ENCODE data around the gene FAM20C. TPM values are rescaled to one million over a fixed set of nuclear protein-coding genes. Genes with fewer than 3 reads are reported as not detected.

FAM20C gene
- total RNA-seq, 1 donor from 2014 or later, result 22.1 TPM

GRCh38 chr7:218896-219580 lies 26.7 kb downstream of the FAM20C start:
- DNase-seq (ENCODE audit: extremely low spot score in 2 of 2), result no peak
- TF ChIP-seq POLR2AphosphoS5 (IDR thresholded peaks at IDR 0.05; ENCODE audit: insufficient read depth in 1 of 2, low read depth in 1 of 2), result no peak
- no peak for TF ChIP-seq POLR2A (IDR thresholded peaks at IDR 0.05)
- TF ChIP-seq, protein P1, sequence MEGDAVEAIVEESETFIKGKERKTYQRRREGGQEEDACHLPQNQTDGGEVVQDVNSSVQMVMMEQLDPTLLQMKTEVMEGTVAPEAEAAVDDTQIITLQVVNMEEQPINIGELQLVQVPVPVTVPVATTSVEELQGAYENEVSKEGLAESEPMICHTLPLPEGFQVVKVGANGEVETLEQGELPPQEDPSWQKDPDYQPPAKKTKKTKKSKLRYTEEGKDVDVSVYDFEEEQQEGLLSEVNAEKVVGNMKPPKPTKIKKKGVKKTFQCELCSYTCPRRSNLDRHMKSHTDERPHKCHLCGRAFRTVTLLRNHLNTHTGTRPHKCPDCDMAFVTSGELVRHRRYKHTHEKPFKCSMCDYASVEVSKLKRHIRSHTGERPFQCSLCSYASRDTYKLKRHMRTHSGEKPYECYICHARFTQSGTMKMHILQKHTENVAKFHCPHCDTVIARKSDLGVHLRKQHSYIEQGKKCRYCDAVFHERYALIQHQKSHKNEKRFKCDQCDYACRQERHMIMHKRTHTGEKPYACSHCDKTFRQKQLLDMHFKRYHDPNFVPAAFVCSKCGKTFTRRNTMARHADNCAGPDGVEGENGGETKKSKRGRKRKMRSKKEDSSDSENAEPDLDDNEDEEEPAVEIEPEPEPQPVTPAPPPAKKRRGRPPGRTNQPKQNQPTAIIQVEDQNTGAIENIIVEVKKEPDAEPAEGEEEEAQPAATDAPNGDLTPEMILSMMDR (IDR thresholded peaks at IDR 0.05), result no peak
- H3K36me3 ChIP-seq, result no peaks in the 10 kb centered on the region
- intact Hi-C loops (cut with DNase I), result no loop called here
- H3K4me1 ChIP-seq, result peaks cover 8% of the 10 kb centered on the region
- H3K9me3 ChIP-seq, result no peaks in the 10 kb centered on the region
- no peak overlapping the region for H3K27ac ChIP-seq
- H3K27me3 ChIP-seq, result no peaks in the 10 kb centered on the region
- H3K4me3 ChIP-seq, result no peak overlapping the region

DNA sequence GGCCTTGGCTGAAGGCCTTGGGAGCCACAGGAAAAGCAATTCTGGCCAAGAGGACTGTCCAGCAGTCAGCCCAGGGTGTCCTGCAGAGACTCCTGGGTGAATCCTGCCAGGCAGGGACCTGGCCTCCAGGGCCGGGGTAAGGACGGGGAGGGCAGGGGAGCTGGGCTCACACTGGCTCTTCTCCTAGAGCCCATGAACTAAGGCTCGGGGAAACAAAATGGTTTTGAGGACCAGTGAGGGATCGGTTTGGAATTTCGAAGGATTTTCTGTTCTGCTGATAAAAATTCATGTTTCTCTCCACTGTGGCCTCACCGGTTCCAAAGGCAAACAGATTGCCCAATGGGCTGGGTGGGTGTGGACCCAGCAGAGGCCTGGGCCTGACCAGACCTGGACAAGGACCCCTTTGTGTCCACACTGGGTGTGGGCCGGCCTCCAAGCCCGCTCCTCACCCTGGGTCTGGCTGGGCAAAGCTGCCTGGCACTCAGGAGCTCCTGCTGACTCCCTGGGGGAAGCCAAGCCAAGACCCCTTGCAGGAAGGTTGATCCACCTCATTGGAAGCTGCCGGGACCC lies 27.3 kb downstream of the FAM20C start:
- Histone ChIP-seq H3K9me3 (no peaks in the 10 kb centered on the region), H3K27me3 (no peaks in the 10 kb centered on the region), H3K4me3 (no peak overlapping the region), H3K36me3 (no peaks in the 10 kb centered on the region), H3K27ac (no peak overlapping the region), H3K4me1 (peaks cover 4% of the 10 kb centered on the region)
- TF ChIP-seq POLR2A (IDR thresholded peaks at IDR 0.05) (no peak), POLR2AphosphoS5 (IDR thresholded peaks at IDR 0.05; ENCODE audit: insufficient read depth in 1 of 2, low read depth in 1 of 2) (no peak)
- TF ChIP-seq, protein P1 (IDR thresholded peaks at IDR 0.05), result no peak
- DNase-seq (ENCODE audit: extremely low spot score in 2 of 2), result no peak
- intact Hi-C loops (cut with DNase I), result no loop called here

GRCh38 chr7:220151-220841 lies 27.9 kb downstream of the FAM20C start:
- no peak for DNase-seq (ENCODE audit: extremely low spot score in 2 of 2)
- no peak overlapping the region for H3K27ac ChIP-seq
- H3K36me3 ChIP-seq, result no peaks in the 10 kb centered on the region
- no peaks in the 10 kb centered on the region for H3K27me3 ChIP-seq
- intact Hi-C loops (cut with DNase I), result no loop called here
- TF ChIP-seq, protein P1 (IDR thresholded peaks at IDR 0.05), result no peak
- TF ChIP-seq POLR2AphosphoS5 (IDR thresholded peaks at IDR 0.05; ENCODE audit: insufficient read depth in 1 of 2, low read depth in 1 of 2) (no peak), POLR2A (IDR thresholded peaks at IDR 0.05) (no peak)
- H3K4me1 ChIP-seq, result no peaks in the 10 kb centered on the region
- no peaks in the 10 kb centered on the region for H3K9me3 ChIP-seq
- H3K4me3 ChIP-seq, result no peak overlapping the region

- DNase-seq (ENCODE audit: extremely low spot score in 2 of 2), result no peak
- no peaks in the 10 kb centered on the region for H3K27me3 ChIP-seq
- no peak overlapping the region for H3K4me3 ChIP-seq
- no peaks in the 10 kb centered on the region for H3K36me3 ChIP-seq
- no peak overlapping the region for H3K27ac ChIP-seq
- TF ChIP-seq POLR2AphosphoS5 (IDR thresholded peaks at IDR 0.05; ENCODE audit: insufficient read depth in 1 of 2, low read depth in 1 of 2) (no peak), POLR2A (IDR thresholded peaks at IDR 0.05) (no peak)
- TF ChIP-seq, protein P1 (IDR thresholded peaks at IDR 0.05), result no peak
- intact Hi-C loops (cut with DNase I), result no loop called here
- no peaks in the 10 kb centered on the region for H3K9me3 ChIP-seq
- no peaks in the 10 kb centered on the region for H3K4me1 ChIP-seq
Observed at GRCh38 chr7:221978-222715, 29.8 kb downstream of the FAM20C start.
